Kidney (tissue), 14 donors: Measurements from ENCODE around the gene ADCK2. TPM values are rescaled to one million over a fixed set of nuclear protein-coding genes. Genes with fewer than 3 reads are reported as not detected.

Experiments
- DNase-seq, 5 donors: peaks; one replicate each; pipeline ENCODE4 v3.0.0-alpha.2; 2013 to 2020
- FAIRE-seq: peaks from 2 replicates; lab custom pipeline; 2012; peaks lifted over from hg19 to GRCh38; lab: Jason Lieb, UNC
- H3K27ac ChIP-seq, 2 donors: one replicate each; pipeline ENCODE4 v1.7.0; 2013; ENCODE audit warnings: low read depth in 2 of 2, low read length in 2 of 2, inconsistent platforms in 1 of 2
- H3K27me3 ChIP-seq: one replicate; pipeline ENCODE4 v1.7.1; 2013; ENCODE audit warnings: low read length, inconsistent platforms; ENCODE audit not compliant: control insufficient read depth, insufficient read depth
- H3K36me3 ChIP-seq, 3 donors: one replicate each; pipeline versions ENCODE4 v1.7.0 to v1.7.1; 2013; ENCODE audit warnings: low read length in 3 of 3, control low read depth in 1 of 3, inconsistent platforms in 1 of 3; ENCODE audit not compliant: insufficient read depth in 3 of 3, control insufficient read depth in 2 of 3
- H3K4me1 ChIP-seq, 3 donors: one replicate each; pipeline versions ENCODE4 v1.7.0 to v1.7.1; 2013; ENCODE audit warnings: low read length in 3 of 3, inconsistent platforms in 1 of 3, low read depth in 1 of 3; ENCODE audit not compliant: control insufficient read depth in 2 of 3, insufficient read depth in 2 of 3
- H3K4me3 ChIP-seq, 3 donors: one replicate each; pipeline versions ENCODE4 v1.7.0 to v1.8.1; 2013; ENCODE audit warnings: low read length in 3 of 3, control low read depth in 1 of 3, inconsistent platforms in 1 of 3
- H3K9ac ChIP-seq, 3 donors: one replicate each; pipeline versions ENCODE4 v1.7.0 to v1.7.1; 2013; ENCODE audit warnings: low read length in 3 of 3, control low read depth in 1 of 3, inconsistent platforms in 1 of 3
- H3K9me3 ChIP-seq, 3 donors: one replicate each; pipeline versions ENCODE4 v1.7.0 to v1.7.1; 2013; ENCODE audit warnings: low read length in 3 of 3, control low read depth in 1 of 3, inconsistent platforms in 1 of 3; ENCODE audit not compliant: control insufficient read depth in 2 of 3, insufficient read depth in 1 of 3
- CTCF ChIP-seq: IDR thresholded peaks from 3 replicates; pipeline ENCODE4 v1.5.1; 2012; ENCODE audit warnings: mild to moderate bottlenecking, moderate library complexity, borderline replicate concordance; ENCODE audit not compliant: insufficient read depth; ENCODE audit errors: extremely low read depth
- intact Hi-C: fragments of 100-400 bp; cut with DNase I; formaldehyde crosslinking; loops from one replicate; pipeline ENCODE4 v1.11.1; 2022
- polyA plus RNA-seq: library from polyadenylated mRNA; stranded (reverse); fragments of 350-450 nt; fragmentation: Illumina TruSeq; extraction: RNeasy Lipid Tissue Mini Kit (QIAGEN cat#74804); gene quantifications from one replicate; pipeline ENCODE4 v1.2.3, GENCODE V29; 2014; ENCODE audit warnings: low read depth, low replicate concordance; ENCODE audit not compliant: insufficient read depth
- total RNA-seq: library from RNA; stranded (reverse); fragmentation: NEBNext Ultra II Directional; extraction: Animal tissue kit (Norgen Biotek cat#: 25700); gene quantifications from one replicate; pipeline ENCODE4 v1.2.1, GENCODE V29; 2021
- donor health status: control.
- donor health status: control.
- donor health status: control.
- donor health status: control.
- donor health status: control.
- donor health status: DM: yes; HTN: yes; CAD: no.
- donor health status: Normal renal cell carcinoma (clear cell type).

The ADCK2 gene
- total and polyA plus RNA-seq, 2 donors from 2014 or later, result 18.7 to 18.8 TPM

DNA sequence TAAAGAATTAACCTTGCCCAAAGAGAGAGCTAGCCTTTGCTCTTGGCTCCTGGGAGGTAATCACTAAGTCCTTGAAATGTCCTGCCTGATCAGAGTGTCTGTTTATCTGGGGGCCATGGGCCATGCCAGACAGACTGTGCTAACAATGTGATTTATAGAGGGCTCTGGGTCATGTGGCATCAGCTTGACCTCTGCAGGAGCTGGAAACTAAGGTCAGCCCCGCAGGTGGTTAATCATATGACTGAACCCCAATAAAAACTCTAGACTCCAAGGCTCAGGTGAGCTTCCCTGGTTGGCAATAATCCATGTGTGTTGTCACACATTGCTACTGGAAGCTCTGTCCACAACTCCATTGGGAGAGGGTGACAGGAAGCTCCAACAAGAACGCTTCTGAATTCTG, 71.3 kb downstream of the ADCK2 start:
- Histone ChIP-seq H3K4me3 (no peak overlapping the region), H3K4me1 (no peaks in the 10 kb centered on the region), H3K36me3 (peaks cover 0 to 6% (median 5%) of the 10 kb centered on the region in 3 donors), H3K27me3 (no peaks in the 10 kb centered on the region), H3K9me3 (no peaks in the 10 kb centered on the region), H3K27ac (no peak overlapping the region), H3K9ac (no peak overlapping the region)
- DNase-seq, result no peak
- no peak for FAIRE-seq
- TF ChIP-seq CTCF, result no peak
- intact Hi-C loops, result no loop called here

Other genes with a start within 250 kb of the ADCK2 start
- gene MKRN1, start 193.4 kb upstream of the ADCK2 start, total RNA-seq, result 106 TPM
- gene MKRN1, start 193.4 kb upstream of the ADCK2 start, polyA plus RNA-seq, result 48.8 TPM
- 18.0 TPM for gene DENND2A, start 32.1 kb upstream of the ADCK2 start, total RNA-seq
- 6.5 TPM for gene DENND2A, start 32.1 kb upstream of the ADCK2 start, polyA plus RNA-seq
- gene NDUFB2, start 23.8 kb downstream of the ADCK2 start, total RNA-seq, result 255 TPM
- gene NDUFB2, start 23.8 kb downstream of the ADCK2 start, polyA plus RNA-seq, result 998 TPM